T47D (cell line): ENCODE results near the gene GFAP.

Source experiments
- DNase-seq, 2 experiments: peaks; one replicate each; pipeline versions ENCODE4 v3.0.0 to v3.0.0-alpha.2; 2011 to 2012; ENCODE audit warnings: low read depth in 1 of 2, low spot score in 1 of 2
- JUND ChIP-seq: IDR thresholded peaks from 2 replicates; pipeline ENCODE4 v1.6.1; 2012; ENCODE audit warnings: low read depth
- in situ Hi-C: cut with HindIII; loops from 2 replicates; pipeline ENCODE4 v1.10.0; 2016; ENCODE audit warnings: low sequenced_read_pairs, low pct_unique_long_range_greater_than_20kb

The GFAP gene

GRCh38 chr17:44872131-44872768 is 43.0 kb downstream of the GFAP start:
- DNase-seq: no peak
- TF ChIP-seq JUND: no peak
- in situ Hi-C loops: no loop called here

DNA sequence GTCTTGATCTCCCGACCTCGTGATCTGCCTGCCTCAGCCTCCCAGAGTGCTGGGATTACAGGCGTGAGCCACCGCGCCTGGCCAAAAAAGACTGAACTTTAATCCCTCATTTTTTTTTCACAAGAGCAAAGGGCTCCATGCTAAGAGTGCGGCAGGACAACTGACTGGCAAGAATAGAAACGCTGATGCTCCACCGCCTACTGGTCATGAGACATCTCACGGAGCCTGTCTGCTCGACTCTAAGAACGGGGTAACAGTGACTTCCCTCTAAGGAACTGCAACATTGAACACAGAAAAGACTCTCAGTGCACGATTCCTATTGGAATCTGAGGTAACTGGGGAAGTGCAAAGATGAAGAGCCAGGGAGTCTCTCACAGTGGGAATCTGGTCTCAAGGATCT is 43.7 kb downstream of the GFAP start:
- TF ChIP-seq JUND: no peak
- in situ Hi-C loops: no loop called here
- DNase-seq: no peak

- in situ Hi-C loops: no loop called here
These were observed 47.5 kb downstream of the GFAP start for GRCh38 chr17:44867841-44868240.

GRCh38 chr17:44865931-44866330 is 49.4 kb downstream of the GFAP start:
- TF ChIP-seq JUND: no peak
- no peak for DNase-seq
- in situ Hi-C loops: no loop called here

More at GRCh38 chr17:44867841-44868240, 47.5 kb downstream of the GFAP start:
- TF ChIP-seq JUND: no peak
- no peak for DNase-seq

DNA sequence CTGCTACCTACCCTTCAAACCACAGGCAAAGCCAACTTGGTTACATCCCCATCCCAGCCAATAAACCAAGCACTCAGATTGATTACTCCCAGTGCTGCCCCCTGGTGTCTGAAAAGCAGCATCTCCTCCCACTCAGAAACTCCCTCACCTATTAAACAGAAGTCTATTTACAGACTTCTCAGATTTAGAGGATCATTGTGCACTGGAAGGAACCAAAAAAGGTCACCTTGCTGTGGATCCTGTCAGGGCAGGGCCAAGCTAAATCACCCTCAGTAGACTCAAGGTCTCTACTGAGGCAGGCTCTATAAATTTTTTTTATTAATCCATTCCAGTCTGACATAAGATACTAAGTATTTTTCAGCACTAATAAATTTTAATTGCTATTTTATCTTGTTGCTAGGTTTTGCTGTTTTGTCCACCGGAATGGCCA is 50.1 kb downstream of the GFAP start:
- no peak for TF ChIP-seq JUND
- peak; percentile 78 to 85 for DNase-seq
- in situ Hi-C loops: no loop called here

DNA sequence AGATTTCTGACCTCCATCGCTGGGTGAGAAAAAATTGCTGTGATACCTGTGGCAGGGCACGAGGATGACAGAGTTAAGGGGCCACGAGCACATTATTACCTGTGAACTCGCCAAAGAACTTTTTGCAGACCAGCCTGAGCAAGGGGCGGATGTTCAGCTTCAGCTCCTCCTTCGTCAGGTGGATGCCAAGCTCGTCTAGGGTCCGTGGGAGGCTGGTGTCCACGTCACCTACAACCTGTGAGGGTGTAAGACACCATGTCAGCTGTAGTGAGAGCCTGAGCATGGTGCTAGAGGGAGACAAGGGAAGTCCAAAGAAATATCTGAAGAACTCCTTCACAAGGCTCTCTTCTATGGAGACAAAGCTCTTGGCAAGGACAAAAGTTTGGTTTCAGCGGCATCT is 50.5 kb downstream of the GFAP start:
- in situ Hi-C loops: no loop called here
- DNase-seq: no peak
- no peak for TF ChIP-seq JUND

DNA sequence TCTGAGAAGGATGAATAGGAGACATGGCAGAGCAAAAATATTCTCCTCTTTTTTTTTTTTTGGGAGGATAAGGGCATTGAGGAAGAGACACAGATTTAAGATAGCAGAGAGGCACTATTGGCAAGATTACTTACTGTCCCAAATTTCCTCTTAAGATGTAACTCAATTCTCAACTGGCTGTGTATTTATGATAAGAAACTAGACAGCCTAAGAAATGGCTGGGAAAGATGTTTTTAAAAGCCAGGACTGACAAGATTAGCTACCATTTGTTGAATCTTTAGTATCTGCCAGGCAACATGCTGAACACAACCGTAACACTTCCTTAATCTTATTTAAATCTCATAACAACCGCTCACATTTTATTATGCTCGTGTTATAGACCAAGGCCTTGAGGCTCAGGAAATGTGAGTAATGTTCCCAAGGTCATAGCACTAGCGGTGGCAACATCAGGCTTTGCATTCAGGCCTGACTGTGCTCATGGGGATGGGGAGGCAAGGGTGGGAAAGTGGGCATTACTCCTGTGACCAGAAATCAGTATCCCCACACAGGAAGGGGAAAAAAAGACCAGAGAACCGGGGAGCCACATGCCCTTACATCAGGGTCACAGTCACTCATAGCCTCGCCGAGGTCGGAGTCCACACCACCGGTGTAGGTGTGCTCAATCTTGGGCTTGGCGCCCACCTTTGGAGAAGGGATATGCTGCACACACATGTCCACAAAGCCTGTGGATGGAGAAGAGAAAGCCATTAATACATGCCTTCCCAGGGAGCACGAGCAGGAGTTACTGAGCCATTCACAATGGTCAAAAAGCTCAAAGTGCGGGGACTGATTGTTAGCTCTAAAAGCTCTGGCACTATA is 52.0 kb downstream of the GFAP start:
- no peak for DNase-seq
- no peak for TF ChIP-seq JUND
- in situ Hi-C loops: no loop called here

GRCh38 chr17:44862278-44862914 is 52.9 kb downstream of the GFAP start:
- no peak for DNase-seq
- in situ Hi-C loops: no loop called here
- no peak for TF ChIP-seq JUND

DNA sequence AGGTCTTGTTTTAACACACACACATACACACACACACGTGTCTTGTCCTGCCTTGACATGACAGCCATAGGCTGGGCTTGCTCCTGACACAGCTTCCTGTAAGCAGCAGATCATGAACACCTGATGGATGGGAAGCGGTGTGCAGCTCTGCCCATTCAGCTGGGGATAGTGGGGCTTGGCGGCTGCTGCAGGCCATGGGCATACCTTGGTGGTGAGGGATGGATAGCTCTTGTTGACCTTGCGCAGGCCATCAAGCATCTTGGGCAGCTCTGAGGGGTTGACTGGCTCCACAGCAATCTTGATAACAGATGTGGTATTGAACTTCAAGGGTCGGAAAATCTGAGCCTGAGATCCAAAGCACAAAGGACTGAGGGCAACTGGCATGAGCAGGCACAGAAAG is 55.6 kb downstream of the GFAP start:
- in situ Hi-C loops: no loop called here

DNA sequence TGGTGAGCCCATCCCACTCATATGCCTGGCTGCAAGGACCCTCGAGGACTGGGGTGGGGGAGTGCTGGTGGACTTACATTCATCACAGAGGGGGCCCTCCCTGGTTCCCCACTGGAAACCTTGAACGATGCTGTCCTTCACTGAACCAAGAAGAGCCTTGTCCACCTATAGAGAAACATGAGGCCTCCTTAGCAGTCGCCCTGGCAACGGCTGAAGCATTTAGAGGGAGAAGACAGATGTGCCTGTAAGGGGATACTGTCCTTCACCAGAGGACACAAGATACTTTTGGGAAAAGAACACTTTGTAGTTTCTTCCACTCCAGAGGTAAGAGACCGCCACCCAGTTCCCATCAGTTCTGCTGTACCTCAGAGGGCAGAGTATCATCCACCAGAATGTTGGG is 61.1 kb downstream of the GFAP start:
- TF ChIP-seq JUND: no peak
- in situ Hi-C loops: no loop called here
- no peak for DNase-seq

More for the DNA sequence above, 55.6 kb downstream of the GFAP start:
- no peak for DNase-seq
- no peak for TF ChIP-seq JUND
